HCT116 (cell line): ENCODE measurements around the gene SSX5. TPM values are rescaled to one million over a fixed set of nuclear protein-coding genes. Genes with fewer than 3 reads are reported as not detected.
"Not testable (repeated sequence)": the region's sequence is repeated elsewhere in the genome, so short reads cannot be mapped to it uniquely, and the experiment has no call there.

Source experiments
- ATAC-seq: fragments of 200-7000 bp; cut with Tn5 transposase; 2 replicates; pipeline ENCODE4 v1.9.1; 2020; ENCODE audit warnings: mild to moderate bottlenecking, moderate library complexity
- BruUV-seq: library from RNA; stranded (reverse); fragments of 400-500 nt; replicated peaks from 2 replicates; lab custom pipeline; 2021; lab: Mats Ljungman, UMichigan
- CTCF ChIA-PET: fragments of 300-600 bp; sonication (Branson Sonifier 250); formaldehyde crosslinking; loops from one replicate; lab custom pipeline; 2021; ENCODE audit warnings: antibody characterized with exemption; lab: Charles Lee
- POLR2A ChIA-PET: fragments of 300-600, 350-600 bp; sonication (Branson Sonifier 250); formaldehyde crosslinking; loops from one replicate; lab custom pipeline; 2021; ENCODE audit warnings: antibody characterized with exemption; lab: Charles Lee
- RAD21 ChIA-PET, 2 experiments: fragments of 300-600 bp; sonication (Branson Sonifier 250); formaldehyde crosslinking; loops; one replicate each; lab custom pipeline; 2023; ENCODE audit warnings: low total read pairs in 2 of 2; ENCODE audit not compliant: uncharacterized antibody in 2 of 2, unreplicated experiment in 2 of 2, low non-redundant PET in 1 of 2; lab: Charles Lee
- DNase-seq: peaks from one replicate; pipeline ENCODE4 v3.0.0-alpha.2; 2010; ENCODE audit warnings: low read depth, low spot score
- H2AFZ ChIP-seq: fragments of 200-600 bp; shearing (Covaris generic), sonication (generic); 2 replicates; pipeline ENCODE4 v1.6.1; 2017; ENCODE audit warnings: low read depth, mixed run types, mixed read lengths, antibody characterized with exemption, low read length; ENCODE audit not compliant: poor library complexity, severe bottlenecking
- H3K27ac ChIP-seq: 2 replicates; pipeline ENCODE4 v1.5.1; 2012; ENCODE audit warnings: low read depth, low read length
- H3K27me3 ChIP-seq: fragments of 200-600 bp; sonication (generic); 2 replicates; pipeline ENCODE4 v1.6.1; 2016; ENCODE audit warnings: mixed run types, low read length, mixed read lengths; ENCODE audit not compliant: insufficient read depth
- H3K36me3 ChIP-seq, 2 experiments: fragments of 200-500 bp in 1 of 2; fragments of 200-600 bp in 1 of 2; sonication (Bioruptor generic) in 1 of 2; sonication (generic) in 1 of 2; 2 replicates each; pipeline versions ENCODE4 v1.5.1 to v1.6.1; 2014 to 2016; ENCODE audit warnings: low read length in 2 of 2, inconsistent platforms in 1 of 2, mixed read lengths in 1 of 2, mixed run types in 1 of 2; ENCODE audit not compliant: insufficient read depth in 2 of 2, control insufficient read depth in 1 of 2
- H3K4me1 ChIP-seq, 2 experiments: fragments of 200-600 bp in 1 of 2; sonication (generic) in 1 of 2; 2 replicates each; pipeline versions ENCODE4 v1.5.1 to v1.6.1; 2012 to 2017; ENCODE audit warnings: low read length in 2 of 2, inconsistent platforms in 1 of 2, mild to moderate bottlenecking in 1 of 2, mixed read lengths in 1 of 2, mixed run types in 1 of 2, moderate library complexity in 1 of 2; ENCODE audit not compliant: insufficient read depth in 2 of 2, control insufficient read depth in 1 of 2
- H3K4me2 ChIP-seq: fragments of 200-600 bp; sonication (generic); 2 replicates; pipeline ENCODE4 v1.6.1; 2017; ENCODE audit warnings: mixed run types, low read length, mixed read lengths
- H3K4me3 ChIP-seq, 2 experiments: fragments of 200-600 bp in 1 of 2; sonication (generic) in 1 of 2; replicated peaks in 1 of 2; 2 replicates each; pipeline ENCODE4 v1.5.1; 2011 to 2016; ENCODE audit warnings: low read length in 2 of 2, control low read depth in 1 of 2, low read depth in 1 of 2, mild to moderate bottlenecking in 1 of 2, mixed read lengths in 1 of 2, mixed run types in 1 of 2
- H3K79me2 ChIP-seq: fragments of 200-600 bp; sonication (generic); 2 replicates; pipeline ENCODE4 v1.6.1; 2017; ENCODE audit warnings: mild to moderate bottlenecking, mixed run types, low read length, moderate library complexity, mixed read lengths; ENCODE audit not compliant: insufficient read depth
- H3K9ac ChIP-seq: fragments of 200-600 bp; sonication (generic); 2 replicates; pipeline ENCODE4 v1.6.1; 2016; ENCODE audit warnings: low read length, mixed read lengths
- H3K9me2 ChIP-seq: fragments of 200-600 bp; sonication (generic), shearing (Covaris generic); 2 replicates; pipeline ENCODE4 v1.6.1; 2017; ENCODE audit warnings: mixed run types, mild to moderate bottlenecking, moderate library complexity; ENCODE audit not compliant: insufficient read depth
- H3K9me3 ChIP-seq, 2 experiments: fragments of 200-500 bp in 1 of 2; fragments of 200-600 bp in 1 of 2; sonication (Bioruptor generic) in 1 of 2; sonication (generic) in 1 of 2; 2 replicates each; pipeline ENCODE4 v1.6.1; 2014 to 2017; ENCODE audit warnings: low read length in 2 of 2, mixed read lengths in 2 of 2, inconsistent platforms in 1 of 2, low read depth in 1 of 2, mild to moderate bottlenecking in 1 of 2, mixed run types in 1 of 2, moderate library complexity in 1 of 2; ENCODE audit not compliant: control insufficient read depth in 1 of 2, insufficient read depth in 1 of 2
- H4K20me1 ChIP-seq: fragments of 200-600 bp; sonication (generic), shearing (Covaris generic); 2 replicates; pipeline ENCODE4 v1.6.1; 2017; ENCODE audit warnings: mixed run types, mild to moderate bottlenecking, moderate library complexity; ENCODE audit not compliant: insufficient read depth
- intact Hi-C: fragments of 100-400 bp; cut with micrococcal nuclease; formaldehyde crosslinking; loops from 2 replicates; pipeline ENCODE4 v1.10.0; 2022
- total RNA-seq: library from RNA; stranded (reverse); gene quantifications from one replicate; pipeline ENCODE4 v1.2.1, GENCODE V29; 2021; ENCODE audit not compliant: unreplicated experiment

Gene SSX5
- total RNA-seq, 1 experiment from 2014 or later: not detected

DNA sequence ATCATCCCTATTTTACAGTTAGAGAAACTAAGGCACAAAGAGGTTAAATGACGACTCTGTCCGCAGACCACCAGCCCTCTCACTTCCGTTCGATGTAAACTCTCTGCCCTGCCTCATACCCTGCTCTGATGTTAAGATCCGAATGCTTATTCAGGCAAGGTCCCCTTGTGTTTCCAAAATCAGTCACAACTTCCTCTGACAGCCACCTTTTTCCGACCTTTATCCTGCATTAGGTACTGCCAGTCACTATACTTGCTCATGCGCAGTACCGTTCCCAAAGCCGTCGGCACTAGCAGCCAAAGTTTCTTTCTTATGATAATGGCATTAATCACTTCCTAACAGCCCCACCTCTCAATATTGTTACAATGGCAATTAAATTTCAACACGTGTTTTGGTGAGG is 53.9 kb downstream of the SSX5 start:
- BruUV-seq, H3K9me3 ChIP-seq, H3K4me3 ChIP-seq, H3K36me3 ChIP-seq, ATAC-seq, RAD21 ChIA-PET, POLR2A ChIA-PET, H3K4me1 ChIP-seq, H2AFZ ChIP-seq, DNase-seq, H3K4me2 ChIP-seq, H3K27me3 ChIP-seq, intact Hi-C loops, CTCF ChIA-PET, H3K9ac ChIP-seq, H3K27ac ChIP-seq, H4K20me1 ChIP-seq, H3K79me2 ChIP-seq, H3K9me2 ChIP-seq: not testable (repeated sequence)

DNA sequence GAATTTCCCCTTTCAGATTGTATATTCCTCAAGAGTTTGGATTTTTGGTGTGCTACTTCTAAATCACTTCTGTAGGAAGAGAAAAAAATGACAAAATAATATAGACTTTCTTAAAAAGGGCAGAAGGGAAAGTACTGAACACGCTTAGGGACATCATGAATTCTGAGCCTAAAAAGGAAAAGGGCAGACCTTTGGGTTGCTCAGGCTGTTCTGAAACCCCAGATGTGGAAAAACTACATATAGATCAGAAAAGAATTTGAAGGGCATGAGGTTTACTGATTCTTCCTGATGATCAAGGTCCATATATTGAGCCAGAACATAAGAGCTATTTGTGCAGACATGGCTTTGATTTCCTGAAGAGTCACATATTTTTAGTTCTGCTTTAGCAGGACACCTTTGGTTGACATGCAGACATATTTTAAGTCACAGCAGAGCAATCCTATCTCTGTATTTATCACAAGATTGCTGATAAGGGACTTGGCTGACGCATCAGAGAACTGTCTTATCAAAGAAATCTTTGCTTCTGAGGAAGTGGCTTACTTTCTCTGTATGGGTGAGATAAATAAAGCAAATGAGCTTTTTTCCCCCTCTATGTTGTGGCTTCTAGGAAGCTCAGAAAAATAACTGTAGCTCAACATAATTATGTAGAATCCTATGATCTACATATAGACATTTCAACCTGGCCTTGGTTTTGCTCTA is 54.6 kb downstream of the SSX5 start:
- H3K4me3 ChIP-seq, H4K20me1 ChIP-seq, H3K27ac ChIP-seq, CTCF ChIA-PET, H3K9ac ChIP-seq, POLR2A ChIA-PET, ATAC-seq, BruUV-seq, H3K27me3 ChIP-seq, DNase-seq, H3K9me2 ChIP-seq, H2AFZ ChIP-seq, H3K4me2 ChIP-seq, intact Hi-C loops, H3K9me3 ChIP-seq, H3K36me3 ChIP-seq, RAD21 ChIA-PET, H3K4me1 ChIP-seq, H3K79me2 ChIP-seq: not testable (repeated sequence)

DNA sequence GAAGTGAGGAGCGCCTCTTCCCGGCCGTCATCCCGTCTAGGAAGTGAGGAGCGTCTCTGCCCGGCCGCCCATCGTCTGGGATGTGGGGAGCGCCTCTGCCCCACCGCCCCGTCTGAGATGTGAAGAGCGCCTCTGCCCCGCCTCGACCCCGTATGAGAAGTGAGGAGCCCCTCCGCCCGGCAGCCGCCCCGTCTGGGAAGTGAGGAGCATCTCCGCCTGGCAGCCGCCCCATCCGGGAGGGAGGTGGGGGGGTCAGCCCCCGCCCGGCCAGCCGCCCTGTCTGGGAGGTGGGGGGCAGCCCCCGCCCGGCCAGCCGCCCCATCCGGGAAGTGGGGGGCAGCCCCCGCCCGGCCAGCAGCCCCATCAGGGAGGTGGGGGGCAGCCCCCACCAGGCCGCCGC is 57.5 kb downstream of the SSX5 start:
- H3K4me1 ChIP-seq, H3K27ac ChIP-seq, H3K9ac ChIP-seq, H3K36me3 ChIP-seq, RAD21 ChIA-PET, H3K9me3 ChIP-seq, intact Hi-C loops, CTCF ChIA-PET, POLR2A ChIA-PET, H3K9me2 ChIP-seq, H3K27me3 ChIP-seq, H3K4me3 ChIP-seq, DNase-seq, BruUV-seq, H3K4me2 ChIP-seq, H3K79me2 ChIP-seq, ATAC-seq, H4K20me1 ChIP-seq, H2AFZ ChIP-seq: not testable (repeated sequence)

Other genes starting within 250 kb of the SSX5 start
- 5.1 TPM for gene ZNF182, start 192.8 kb downstream of the SSX5 start, total RNA-seq
- not detected for gene SPACA5, start 189.8 kb downstream of the SSX5 start, total RNA-seq
- not detected for gene ZNF630, start 125.2 kb downstream of the SSX5 start, total RNA-seq
- gene SPACA5B, start 66.2 kb downstream of the SSX5 start, total RNA-seq: not detected
- gene SSX1, start 58.6 kb upstream of the SSX5 start, total RNA-seq: not detected
- not detected for gene SSX3, start 159.9 kb upstream of the SSX5 start, total RNA-seq
- not detected for gene SSX4, start 186.7 kb upstream of the SSX5 start, total RNA-seq
- not detected for gene SSX4B, start 215.2 kb upstream of the SSX5 start, total RNA-seq